Endothelial cell of umbilical vein (primary cell): ENCODE measurements around the gene EFNB1. TPM values are rescaled to one million over a fixed set of nuclear protein-coding genes. Genes with fewer than 3 reads are reported as not detected.
A peak's percentile ranks its signal among the peaks of the same experiment; 100 is the strongest.

Experiments
- BruUV-seq: library from RNA; stranded (reverse); fragments of 400-500 nt; replicated peaks from 2 replicates; lab custom pipeline; 2021; lab: Mats Ljungman, UMichigan
- CTCF ChIA-PET: fragments of 300-600, 350-600 bp; sonication (Branson Sonifier 250); formaldehyde crosslinking; loops from one replicate; lab custom pipeline; 2021; ENCODE audit warnings: antibody characterized with exemption, inconsistent platforms; lab: Charles Lee
- POLR2A ChIA-PET: fragments of 300-600, 350-600 bp; sonication (Branson Sonifier 250); formaldehyde crosslinking; loops from one replicate; lab custom pipeline; 2021; ENCODE audit warnings: antibody characterized with exemption, inconsistent platforms; lab: Charles Lee
- DNase-seq: peaks from one replicate; pipeline ENCODE4 v3.0.0-alpha.2; 2011; ENCODE audit warnings: low read depth, low spot score
- FAIRE-seq: peaks from 2 replicates; lab custom pipeline; 2011; peaks lifted over from hg19 to GRCh38; lab: Jason Lieb, UNC
- H2AFZ ChIP-seq: 2 replicates; pipeline ENCODE4 v1.6.0; 2012; ENCODE audit warnings: low read depth, low read length, control low read depth, inconsistent platforms
- H3K27ac ChIP-seq: 2 replicates; pipeline ENCODE4 v1.5.1; 2011; ENCODE audit warnings: low read depth, mild to moderate bottlenecking, control low read depth, low read length, moderate library complexity; ENCODE audit not compliant: insufficient read depth
- H3K27me3 ChIP-seq, 2 experiments: 2 replicates each; pipeline versions ENCODE4 v1.6.0 to v1.6.1; 2011; ENCODE audit warnings: low read length in 2 of 2, mixed read lengths in 1 of 2; ENCODE audit not compliant: control insufficient read depth in 2 of 2, insufficient read depth in 2 of 2
- H3K36me3 ChIP-seq, 2 experiments: 2 replicates in 1 of 2; 3 replicates in 1 of 2; pipeline ENCODE4 v1.5.1; 2011; ENCODE audit warnings: low read length in 2 of 2, mild to moderate bottlenecking in 1 of 2, moderate library complexity in 1 of 2; ENCODE audit not compliant: control insufficient read depth in 2 of 2, insufficient read depth in 2 of 2; ENCODE audit errors: extremely low read depth in 1 of 2
- H3K4me1 ChIP-seq: 3 replicates; pipeline ENCODE4 v1.5.1; 2011; ENCODE audit warnings: mild to moderate bottlenecking, low read length; ENCODE audit not compliant: control insufficient read depth, insufficient read depth; ENCODE audit errors: extremely low read depth
- H3K4me2 ChIP-seq: 2 replicates; pipeline ENCODE4 v1.6.1; 2011; ENCODE audit warnings: low read length, control low read depth, mixed read lengths; ENCODE audit not compliant: insufficient read depth
- H3K4me3 ChIP-seq, 3 experiments: fragments of 200-600 bp in 1 of 3; sonication (generic), shearing (Covaris generic) in 1 of 3; replicated peaks in 1 of 3; 2 replicates each; pipeline ENCODE4 v1.5.1; 2011 to 2016; ENCODE audit warnings: control low read depth in 3 of 3, low read length in 3 of 3, mild to moderate bottlenecking in 2 of 3, inconsistent platforms in 1 of 3, low read depth in 1 of 3, moderate library complexity in 1 of 3; ENCODE audit not compliant: insufficient read depth in 1 of 3
- H3K79me2 ChIP-seq: 2 replicates; pipeline ENCODE4 v1.6.0; 2012; ENCODE audit warnings: low read length, inconsistent platforms; ENCODE audit not compliant: control insufficient read depth, insufficient read depth
- H3K9ac ChIP-seq: replicated peaks from 2 replicates; pipeline ENCODE3; 2011; ENCODE audit warnings: low read length, control low read depth; ENCODE audit not compliant: insufficient read depth; ENCODE audit errors: extremely low read depth
- H3K9me1 ChIP-seq: replicated peaks from 3 replicates; pipeline ENCODE4 v1.6.0; 2011; ENCODE audit warnings: mild to moderate bottlenecking, low read length; ENCODE audit not compliant: control insufficient read depth, insufficient read depth; ENCODE audit errors: extremely low read depth
- H3K9me3 ChIP-seq: replicated peaks from 2 replicates; pipeline ENCODE4 v1.5.1; 2012; ENCODE audit warnings: low read length, inconsistent platforms; ENCODE audit not compliant: control insufficient read depth, insufficient read depth
- H4K20me1 ChIP-seq: replicated peaks from 2 replicates; pipeline ENCODE3; 2011; ENCODE audit warnings: mild to moderate bottlenecking, low read length; ENCODE audit not compliant: control insufficient read depth, insufficient read depth; ENCODE audit errors: extremely low read depth
- GATA2 ChIP-seq: IDR thresholded peaks from 2 replicates; pipeline ENCODE4 v1.7.0; 2011; ENCODE audit warnings: low read depth, mild to moderate bottlenecking, moderate library complexity, mixed read lengths, low read length; ENCODE audit not compliant: insufficient read length, insufficient read depth
- JUN ChIP-seq: IDR thresholded peaks from 2 replicates; pipeline ENCODE4 v1.6.1; 2011; ENCODE audit warnings: borderline replicate concordance, low read depth; ENCODE audit not compliant: insufficient read length, insufficient read depth
- POLR2AphosphoS5 ChIP-seq: IDR thresholded peaks from 2 replicates; pipeline ENCODE4 v1.6.1; 2012; ENCODE audit warnings: low read depth, mild to moderate bottlenecking, control low read depth, low read length, moderate library complexity; ENCODE audit not compliant: insufficient read depth
- dilution Hi-C: fragments of 300-500 bp; cut with MboI; formaldehyde crosslinking; loops from one replicate; pipeline ENCODE4 v1.15.0; 2019; ENCODE audit warnings: low sequenced_read_pairs; ENCODE audit not compliant: extremely low pct_ligation_motif_present
- intact Hi-C: fragments of 100-400 bp; cut with micrococcal nuclease; formaldehyde crosslinking; loops from one replicate; pipeline ENCODE4 v1.10.0; 2022
- polyA plus RNA-seq, 4 experiments: library from polyadenylated mRNA; depleted of rRNA in 3 of 4; stranded (reverse) in 3 of 4; unstranded in 1 of 4; fragments of >200 nt; gene quantifications; 2 replicates each; pipeline versions ENCODE4 v1.2.1 to v1.2.3, GENCODE V29; 2011 to 2012; ENCODE audit warnings: missing spikeins in 1 of 4
- total RNA-seq: library from RNA; stranded (reverse); gene quantifications from 2 replicates; pipeline ENCODE4 v1.2.3, GENCODE V29; 2021

EFNB1 gene
- total and polyA plus RNA-seq, 2 donors (not counting 3 experiments of a cell fraction or from before 2014, with no cell fraction given) = 7.8 to 13.3 TPM

DNA sequence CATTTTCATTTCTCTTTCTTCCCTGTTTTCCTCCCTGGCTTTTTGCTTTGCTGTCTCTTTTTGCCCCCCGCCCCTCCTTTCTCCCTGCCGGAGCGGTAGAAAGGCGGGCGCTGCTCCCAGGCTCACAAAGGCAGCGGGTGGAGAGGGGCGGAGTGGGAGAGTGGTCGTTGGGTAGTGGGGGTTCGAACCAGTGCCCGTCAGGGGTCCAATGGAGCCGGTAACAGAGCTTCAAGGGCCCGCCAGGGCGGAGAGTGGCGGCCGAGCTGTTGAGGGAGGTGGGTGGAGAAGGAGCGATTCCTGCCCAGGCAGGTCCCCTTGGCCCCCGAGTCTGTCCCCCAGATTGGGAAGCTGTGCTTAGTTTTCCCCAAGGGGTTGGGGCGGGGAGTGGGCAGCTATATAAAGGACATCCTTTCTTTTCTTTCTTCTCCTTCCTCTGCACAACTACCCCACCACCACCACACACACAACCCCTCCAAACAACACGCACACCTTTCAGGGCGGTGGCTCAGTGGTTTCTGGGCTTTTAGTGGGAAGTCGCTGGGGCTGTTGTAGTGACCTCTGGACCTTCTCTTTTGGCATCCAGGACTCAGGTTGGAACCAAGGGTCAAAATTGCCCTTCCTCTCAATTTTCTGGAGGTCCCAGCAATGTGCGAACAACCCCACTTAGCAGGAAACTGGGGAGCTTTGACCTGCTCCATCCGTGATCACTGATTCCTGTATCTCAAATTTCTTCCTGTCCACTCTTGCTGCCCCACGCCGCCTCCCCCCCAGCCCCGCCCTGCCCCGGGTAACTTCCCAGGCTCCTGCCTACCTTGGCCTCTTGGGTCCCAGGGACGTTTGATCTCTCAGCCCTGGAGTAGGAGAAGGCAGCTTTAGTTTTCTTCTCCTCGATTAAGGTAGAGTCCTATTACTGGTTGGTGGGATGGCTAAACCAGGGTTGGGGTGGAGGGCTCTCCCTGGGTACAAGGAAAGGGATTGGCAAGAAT is 1.9 kb downstream of the EFNB1 start:
- Histone ChIP-seq H3K79me2 (peaks cover 12% of the 10 kb centered on the region), H3K4me1 (peaks cover 10% of the 10 kb centered on the region), H3K36me3 (no peaks in the 10 kb centered on the region), H3K27ac (no peak overlapping the region), H3K9me3 (no peaks in the 10 kb centered on the region), H2AFZ (no peak overlapping the region), H3K4me3 (peak overlapping the region; percentile 49 to 59 (median 50)), H3K4me2 (peak overlapping the region; percentile 60), H3K27me3 (no peaks in the 10 kb centered on the region), H3K9ac (peak overlapping the region; percentile 8), H4K20me1 (no peaks in the 10 kb centered on the region), H3K9me1 (no peaks in the 10 kb centered on the region)
- TF ChIP-seq POLR2AphosphoS5 (no peak), GATA2 (no peak), JUN (no peak)
- intact Hi-C loops (no loop called here), dilution Hi-C loops (no loop called here)
- DNase-seq (no peak), FAIRE-seq (peak; percentile 77)
- ChIA-PET CTCF (interaction anchor here (2.0 to 6.1 kb wide), 2 partner anchors 230 to 391 kb away, joined by 8 to 164 read pairs; no protein-coding TSS in a partner anchor), POLR2A (interaction anchor here (0.6 kb wide), 1 partner anchor 193 kb away, joined by 4 read pairs; no protein-coding TSS in a partner anchor)
- no TSS peak for BruUV-seq
